GM23338 (cell line): ENCODE measurements around the gene IL20. TPM values are rescaled to one million over a fixed set of nuclear protein-coding genes. Genes with fewer than 3 reads are reported as not detected.

Experiments
- ATAC-seq: fragments of 200-7000 bp; cut with Tn5 transposase; 3 replicates; pipeline ENCODE4 v1.9.1; 2020
- DNase-seq: peaks from one replicate; pipeline ENCODE4 v3.0.0-alpha.2; 2015; ENCODE audit warnings: low spot score
- H2AFZ ChIP-seq: fragments of 200-600 bp; sonication (generic); 2 replicates; pipeline ENCODE4 v1.8.0; 2016; ENCODE audit warnings: antibody characterized with exemption, mild to moderate bottlenecking, moderate library complexity
- H3F3A ChIP-seq: fragments of 200-600 bp; sonication (generic); replicated peaks from 2 replicates; pipeline ENCODE4 v1.8.0; 2017; ENCODE audit warnings: antibody characterized with exemption, mixed run types, low read depth
- H3K27ac ChIP-seq: fragments of 200-600 bp; sonication (generic); 2 replicates; pipeline ENCODE4 v1.6.1; 2016; ENCODE audit warnings: low read depth
- H3K27me3 ChIP-seq: fragments of 200-600 bp; sonication (generic); 2 replicates; pipeline ENCODE4 v1.8.0; 2016; ENCODE audit warnings: mild to moderate bottlenecking, mixed run types, moderate library complexity; ENCODE audit not compliant: insufficient read depth
- H3K36me3 ChIP-seq: fragments of 200-600 bp; sonication (generic); 2 replicates; pipeline ENCODE4 v1.8.0; 2016; ENCODE audit warnings: mild to moderate bottlenecking; ENCODE audit not compliant: insufficient read depth
- H3K4me1 ChIP-seq: fragments of 200-600 bp; sonication (generic); 2 replicates; pipeline ENCODE4 v1.8.0; 2016; ENCODE audit warnings: mild to moderate bottlenecking, moderate library complexity; ENCODE audit not compliant: insufficient read depth
- H3K4me2 ChIP-seq: fragments of 200-600 bp; sonication (generic); 2 replicates; pipeline ENCODE4 v1.7.1; 2017; ENCODE audit warnings: mixed run types
- H3K4me3 ChIP-seq: fragments of 200-600 bp; sonication (generic); 2 replicates; pipeline ENCODE4 v1.6.1; 2016; ENCODE audit warnings: mixed run types
- H3K79me2 ChIP-seq: fragments of 200-600 bp; sonication (generic); replicated peaks from 2 replicates; pipeline ENCODE4 v1.8.0; 2017; ENCODE audit warnings: mild to moderate bottlenecking; ENCODE audit not compliant: insufficient read depth
- H3K9me2 ChIP-seq: fragments of 200-600 bp; sonication (generic); 2 replicates; pipeline ENCODE4 v1.8.0; 2017; ENCODE audit not compliant: insufficient read depth
- H4K20me1 ChIP-seq: fragments of 200-600 bp; sonication (generic); replicated peaks from 2 replicates; pipeline ENCODE4 v1.8.0; 2017; ENCODE audit warnings: mild to moderate bottlenecking; ENCODE audit not compliant: insufficient read depth
- H3K27ac Mint-ChIP-seq: 2 replicates; pipeline ENCODE4 v1.8.0; 2020; ENCODE audit warnings: inconsistent platforms, mild to moderate bottlenecking, moderate library complexity, mixed read lengths
- H3K27me3 Mint-ChIP-seq: 3 replicates; pipeline ENCODE4 v1.8.0; 2022; ENCODE audit warnings: low read depth, mild to moderate bottlenecking, moderate library complexity, mixed read lengths, inconsistent platforms; ENCODE audit not compliant: insufficient read depth, poor library complexity
- H3K36me3 Mint-ChIP-seq: 3 replicates; pipeline ENCODE4 v1.8.0; 2021; ENCODE audit warnings: low read depth, mild to moderate bottlenecking, inconsistent platforms, moderate library complexity, mixed read lengths
- H3K4me1 Mint-ChIP-seq: 3 replicates; pipeline ENCODE4 v1.8.0; 2020; ENCODE audit warnings: mild to moderate bottlenecking, inconsistent platforms, mixed read lengths
- H3K4me3 Mint-ChIP-seq: 3 replicates; pipeline ENCODE4 v1.8.0; 2021; ENCODE audit warnings: moderate library complexity, mild to moderate bottlenecking, inconsistent platforms, mixed read lengths
- H3K9me3 Mint-ChIP-seq: 3 replicates; pipeline ENCODE4 v1.8.0; 2020; ENCODE audit warnings: moderate library complexity, mild to moderate bottlenecking, inconsistent platforms, mixed read lengths
- CREB1 ChIP-seq: fragments of 250-450 bp; sonication (Bioruptor Pico); IDR thresholded peaks from 2 replicates; pipeline ENCODE4 v1.5.0; 2020; ENCODE audit warnings: low read depth, mild to moderate bottlenecking, moderate library complexity
- EZH2 ChIP-seq: fragments of 200-600 bp; sonication (generic); IDR thresholded peaks from one replicate; pipeline ENCODE4 v1.8.0; 2017; ENCODE audit warnings: antibody characterized with exemption, mild to moderate bottlenecking, low read depth; ENCODE audit not compliant: unreplicated experiment
- EZH2phosphoT487 ChIP-seq: fragments of 200-600 bp; sonication (generic); IDR thresholded peaks from one replicate; pipeline ENCODE4 v1.8.1; 2018; ENCODE audit warnings: antibody characterized with exemption; ENCODE audit not compliant: unreplicated experiment
- JUNB ChIP-seq: IDR thresholded peaks from one replicate; pipeline ENCODE4 v1.6.1; 2016; ENCODE audit warnings: antibody characterized with exemption; ENCODE audit not compliant: unreplicated experiment
- NANOG ChIP-seq: IDR thresholded peaks from 2 replicates; pipeline ENCODE4 v1.6.1; 2016; ENCODE audit warnings: antibody characterized with exemption, borderline replicate concordance
- POLR2AphosphoS5 ChIP-seq: IDR thresholded peaks from 2 replicates; pipeline ENCODE4 v1.6.1; 2016; ENCODE audit warnings: antibody characterized with exemption, low read depth
- REST ChIP-seq: IDR thresholded peaks from one replicate; pipeline ENCODE4 v1.6.1; 2018; ENCODE audit warnings: antibody characterized with exemption; ENCODE audit not compliant: unreplicated experiment
- STAT1 ChIP-seq: IDR thresholded peaks from one replicate; pipeline ENCODE4 v1.6.1; 2016; ENCODE audit warnings: antibody characterized with exemption; ENCODE audit not compliant: unreplicated experiment
- ZNF114 ChIP-seq: fragments of 250-450 bp; sonication (Bioruptor Pico); IDR thresholded peaks from 2 replicates; pipeline ENCODE4 v1.5.0; 2020; ENCODE audit warnings: mild to moderate bottlenecking, moderate library complexity
- ZNF331 ChIP-seq: fragments of 250-450 bp; sonication (Bioruptor Pico); IDR thresholded peaks from 2 replicates; pipeline ENCODE4 v1.5.0; 2020; ENCODE audit warnings: low read depth, mild to moderate bottlenecking, moderate library complexity
- polyA plus RNA-seq: library from polyadenylated mRNA; unstranded; fragments of >200 nt; fragmentation: Nextera tagmentation; extraction: Ambion mirVana; gene quantifications from 2 replicates; pipeline ENCODE4 v1.2.1, GENCODE V29; 2016
- total RNA-seq: library from RNA; depleted of rRNA; stranded (reverse); fragments of >200 nt; shearing (Covaris generic); gene quantifications from 2 replicates; pipeline ENCODE4 v1.2.3, GENCODE V29; 2014
- TF ChIP-seq, protein P1 (sequence below), 2 experiments: fragments of 200-600 bp in 1 of 2; sonication (generic) in 1 of 2; conservative IDR thresholded peaks; 2 replicates each; pipeline versions ENCODE4 v1.5.1 to v1.6.1; 2016 to 2017; ENCODE audit warnings: antibody characterized with exemption in 2 of 2, low read depth in 2 of 2, mild to moderate bottlenecking in 2 of 2, moderate library complexity in 1 of 2
- TF ChIP-seq, protein P2 (sequence below): fragments of 250-450 bp; sonication (Bioruptor Pico); IDR thresholded peaks from 2 replicates; pipeline ENCODE4 v1.5.0; 2020; ENCODE audit warnings: mild to moderate bottlenecking, moderate library complexity
- TF ChIP-seq, protein P3 (sequence below): IDR thresholded peaks from 2 replicates; pipeline ENCODE4 v1.6.1; 2016; ENCODE audit warnings: antibody characterized with exemption

The IL20 gene
- total and polyA plus RNA-seq, 2 experiments from 2014 or later: not detected

DNA sequence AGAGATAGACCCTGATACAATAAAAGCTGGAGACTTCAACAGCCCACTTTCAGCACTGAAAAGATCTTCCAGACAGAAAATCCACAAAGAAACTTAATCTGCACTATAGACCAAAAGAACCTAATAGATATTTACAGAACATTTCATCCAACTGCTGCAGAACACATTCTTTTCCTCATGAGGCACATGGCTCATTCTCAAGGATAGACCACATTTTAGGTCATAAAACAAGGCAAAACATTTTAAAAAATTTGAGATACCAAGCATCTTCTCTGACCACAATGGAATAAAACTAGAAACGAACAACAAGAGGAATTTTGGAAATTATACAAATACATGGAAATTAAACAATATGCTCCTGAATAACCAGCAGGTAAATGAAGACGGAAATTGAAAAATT, 15.0 kb upstream of the IL20 start:
- Histone ChIP-seq H3K4me1 (no peaks in the 10 kb centered on the region), H3K4me3 (no peak overlapping the region)

More for the DNA sequence above, 15.0 kb upstream of the IL20 start:
- H3K27me3 Mint-ChIP-seq: no peaks in the 10 kb centered on the region
- H3K4me1 Mint-ChIP-seq: no peaks in the 10 kb centered on the region
- H3K27ac Mint-ChIP-seq: no peak overlapping the region
- H3K4me3 Mint-ChIP-seq: no peak overlapping the region
- Histone ChIP-seq H2AFZ (no peak overlapping the region), H4K20me1 (no peaks in the 10 kb centered on the region), H3F3A (no peaks in the 10 kb centered on the region), H3K4me2 (no peak overlapping the region), H3K79me2 (no peaks in the 10 kb centered on the region), H3K27me3 (no peaks in the 10 kb centered on the region), H3K27ac (no peak overlapping the region), H3K36me3 (no peaks in the 10 kb centered on the region), H3K9me2 (no peaks in the 10 kb centered on the region)
- TF ChIP-seq, protein P1, sequence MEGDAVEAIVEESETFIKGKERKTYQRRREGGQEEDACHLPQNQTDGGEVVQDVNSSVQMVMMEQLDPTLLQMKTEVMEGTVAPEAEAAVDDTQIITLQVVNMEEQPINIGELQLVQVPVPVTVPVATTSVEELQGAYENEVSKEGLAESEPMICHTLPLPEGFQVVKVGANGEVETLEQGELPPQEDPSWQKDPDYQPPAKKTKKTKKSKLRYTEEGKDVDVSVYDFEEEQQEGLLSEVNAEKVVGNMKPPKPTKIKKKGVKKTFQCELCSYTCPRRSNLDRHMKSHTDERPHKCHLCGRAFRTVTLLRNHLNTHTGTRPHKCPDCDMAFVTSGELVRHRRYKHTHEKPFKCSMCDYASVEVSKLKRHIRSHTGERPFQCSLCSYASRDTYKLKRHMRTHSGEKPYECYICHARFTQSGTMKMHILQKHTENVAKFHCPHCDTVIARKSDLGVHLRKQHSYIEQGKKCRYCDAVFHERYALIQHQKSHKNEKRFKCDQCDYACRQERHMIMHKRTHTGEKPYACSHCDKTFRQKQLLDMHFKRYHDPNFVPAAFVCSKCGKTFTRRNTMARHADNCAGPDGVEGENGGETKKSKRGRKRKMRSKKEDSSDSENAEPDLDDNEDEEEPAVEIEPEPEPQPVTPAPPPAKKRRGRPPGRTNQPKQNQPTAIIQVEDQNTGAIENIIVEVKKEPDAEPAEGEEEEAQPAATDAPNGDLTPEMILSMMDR (conservative IDR thresholded peaks at IDR 0.05; ENCODE audit: low read depth in 2 of 2): no peak
- no peak for TF ChIP-seq ZNF114 (CRISPR knock-in tag)
- TF ChIP-seq, protein P2, sequence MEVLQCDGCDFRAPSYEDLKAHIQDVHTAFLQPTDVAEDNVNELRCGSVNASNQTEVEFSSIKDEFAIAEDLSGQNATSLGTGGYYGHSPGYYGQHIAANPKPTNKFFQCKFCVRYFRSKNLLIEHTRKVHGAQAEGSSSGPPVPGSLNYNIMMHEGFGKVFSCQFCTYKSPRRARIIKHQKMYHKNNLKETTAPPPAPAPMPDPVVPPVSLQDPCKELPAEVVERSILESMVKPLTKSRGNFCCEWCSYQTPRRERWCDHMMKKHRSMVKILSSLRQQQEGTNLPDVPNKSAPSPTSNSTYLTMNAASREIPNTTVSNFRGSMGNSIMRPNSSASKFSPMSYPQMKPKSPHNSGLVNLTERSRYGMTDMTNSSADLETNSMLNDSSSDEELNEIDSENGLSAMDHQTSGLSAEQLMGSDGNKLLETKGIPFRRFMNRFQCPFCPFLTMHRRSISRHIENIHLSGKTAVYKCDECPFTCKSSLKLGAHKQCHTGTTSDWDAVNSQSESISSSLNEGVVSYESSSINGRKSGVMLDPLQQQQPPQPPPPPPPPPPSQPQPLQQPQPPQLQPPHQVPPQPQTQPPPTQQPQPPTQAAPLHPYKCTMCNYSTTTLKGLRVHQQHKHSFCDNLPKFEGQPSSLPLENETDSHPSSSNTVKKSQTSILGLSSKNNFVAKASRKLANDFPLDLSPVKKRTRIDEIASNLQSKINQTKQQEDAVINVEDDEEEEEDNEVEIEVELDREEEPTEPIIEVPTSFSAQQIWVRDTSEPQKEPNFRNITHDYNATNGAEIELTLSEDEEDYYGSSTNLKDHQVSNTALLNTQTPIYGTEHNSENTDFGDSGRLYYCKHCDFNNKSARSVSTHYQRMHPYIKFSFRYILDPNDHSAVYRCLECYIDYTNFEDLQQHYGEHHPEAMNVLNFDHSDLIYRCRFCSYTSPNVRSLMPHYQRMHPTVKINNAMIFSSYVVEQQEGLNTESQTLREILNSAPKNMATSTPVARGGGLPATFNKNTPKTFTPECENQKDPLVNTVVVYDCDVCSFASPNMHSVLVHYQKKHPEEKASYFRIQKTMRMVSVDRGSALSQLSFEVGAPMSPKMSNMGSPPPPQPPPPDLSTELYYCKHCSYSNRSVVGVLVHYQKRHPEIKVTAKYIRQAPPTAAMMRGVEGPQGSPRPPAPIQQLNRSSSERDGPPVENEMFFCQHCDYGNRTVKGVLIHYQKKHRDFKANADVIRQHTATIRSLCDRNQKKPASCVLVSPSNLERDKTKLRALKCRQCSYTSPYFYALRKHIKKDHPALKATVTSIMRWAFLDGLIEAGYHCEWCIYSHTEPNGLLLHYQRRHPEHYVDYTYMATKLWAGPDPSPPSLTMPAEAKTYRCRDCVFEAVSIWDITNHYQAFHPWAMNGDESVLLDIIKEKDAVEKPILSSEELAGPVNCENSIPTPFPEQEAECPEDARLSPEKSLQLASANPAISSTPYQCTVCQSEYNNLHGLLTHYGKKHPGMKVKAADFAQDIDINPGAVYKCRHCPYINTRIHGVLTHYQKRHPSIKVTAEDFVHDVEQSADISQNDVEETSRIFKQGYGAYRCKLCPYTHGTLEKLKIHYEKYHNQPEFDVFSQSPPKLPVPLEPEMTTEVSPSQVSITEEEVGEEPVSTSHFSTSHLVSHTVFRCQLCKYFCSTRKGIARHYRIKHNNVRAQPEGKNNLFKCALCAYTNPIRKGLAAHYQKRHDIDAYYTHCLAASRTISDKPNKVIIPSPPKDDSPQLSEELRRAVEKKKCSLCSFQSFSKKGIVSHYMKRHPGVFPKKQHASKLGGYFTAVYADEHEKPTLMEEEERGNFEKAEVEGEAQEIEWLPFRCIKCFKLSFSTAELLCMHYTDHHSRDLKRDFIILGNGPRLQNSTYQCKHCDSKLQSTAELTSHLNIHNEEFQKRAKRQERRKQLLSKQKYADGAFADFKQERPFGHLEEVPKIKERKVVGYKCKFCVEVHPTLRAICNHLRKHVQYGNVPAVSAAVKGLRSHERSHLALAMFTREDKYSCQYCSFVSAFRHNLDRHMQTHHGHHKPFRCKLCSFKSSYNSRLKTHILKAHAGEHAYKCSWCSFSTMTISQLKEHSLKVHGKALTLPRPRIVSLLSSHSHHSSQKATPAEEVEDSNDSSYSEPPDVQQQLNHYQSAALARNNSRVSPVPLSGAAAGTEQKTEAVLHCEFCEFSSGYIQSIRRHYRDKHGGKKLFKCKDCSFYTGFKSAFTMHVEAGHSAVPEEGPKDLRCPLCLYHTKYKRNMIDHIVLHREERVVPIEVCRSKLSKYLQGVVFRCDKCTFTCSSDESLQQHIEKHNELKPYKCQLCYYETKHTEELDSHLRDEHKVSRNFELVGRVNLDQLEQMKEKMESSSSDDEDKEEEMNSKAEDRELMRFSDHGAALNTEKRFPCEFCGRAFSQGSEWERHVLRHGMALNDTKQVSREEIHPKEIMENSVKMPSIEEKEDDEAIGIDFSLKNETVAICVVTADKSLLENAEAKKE (CRISPR knock-in tag): no peak
- no peak for TF ChIP-seq REST
- no peak for TF ChIP-seq STAT1
- TF ChIP-seq CREB1 (CRISPR knock-in tag): no peak
- TF ChIP-seq EZH2phosphoT487: no peak
- no peak for TF ChIP-seq EZH2
- no peak for TF ChIP-seq ZNF331 (CRISPR knock-in tag)
- TF ChIP-seq JUNB: no peak
- no peak for TF ChIP-seq POLR2AphosphoS5
- TF ChIP-seq, protein P3, sequence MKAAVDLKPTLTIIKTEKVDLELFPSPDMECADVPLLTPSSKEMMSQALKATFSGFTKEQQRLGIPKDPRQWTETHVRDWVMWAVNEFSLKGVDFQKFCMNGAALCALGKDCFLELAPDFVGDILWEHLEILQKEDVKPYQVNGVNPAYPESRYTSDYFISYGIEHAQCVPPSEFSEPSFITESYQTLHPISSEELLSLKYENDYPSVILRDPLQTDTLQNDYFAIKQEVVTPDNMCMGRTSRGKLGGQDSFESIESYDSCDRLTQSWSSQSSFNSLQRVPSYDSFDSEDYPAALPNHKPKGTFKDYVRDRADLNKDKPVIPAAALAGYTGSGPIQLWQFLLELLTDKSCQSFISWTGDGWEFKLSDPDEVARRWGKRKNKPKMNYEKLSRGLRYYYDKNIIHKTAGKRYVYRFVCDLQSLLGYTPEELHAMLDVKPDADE: no peak
- TF ChIP-seq NANOG: no peak
- H3K9me3 Mint-ChIP-seq: peaks cover 18% of the 10 kb centered on the region
- H3K36me3 Mint-ChIP-seq: no peaks in the 10 kb centered on the region
- DNase-seq (no peak), ATAC-seq (no peak)
